HCT116 (cell line): ENCODE results near the gene ZNF423.

ENCODE experiments used
- CTCF ChIP-seq, 3 experiments: fragments of 200-600 bp in 1 of 3; sonication (generic) in 1 of 3; IDR thresholded peaks in 2 of 3; conservative IDR thresholded peaks in 1 of 3; 2 replicates each; pipeline ENCODE4 v1.5.1; 2012 to 2017; ENCODE audit warnings: low read depth in 2 of 3, low read length in 2 of 3, antibody characterized with exemption in 1 of 3, borderline replicate concordance in 1 of 3, control low read depth in 1 of 3, mild to moderate bottlenecking in 1 of 3, mixed read lengths in 1 of 3, mixed run types in 1 of 3, moderate library complexity in 1 of 3; ENCODE audit not compliant: insufficient read depth in 1 of 3
- EGR1 ChIP-seq: IDR thresholded peaks from 2 replicates; pipeline ENCODE4 v1.6.1; 2012; ENCODE audit warnings: low read depth
- EZH2 ChIP-seq: fragments of 200-600 bp; sonication (generic); IDR thresholded peaks from 2 replicates; pipeline ENCODE4 v1.6.1; 2017; ENCODE audit warnings: antibody characterized with exemption, mixed run types
- JUND ChIP-seq: IDR thresholded peaks from 2 replicates; pipeline ENCODE4 v1.6.1; 2012
- MAX ChIP-seq: IDR thresholded peaks from 2 replicates; pipeline ENCODE4 v1.6.1; 2012
- POLR2A ChIP-seq: IDR thresholded peaks from 2 replicates; pipeline ENCODE4 v1.7.0; 2011; ENCODE audit warnings: borderline replicate concordance; ENCODE audit not compliant: insufficient read depth, insufficient read length; ENCODE audit errors: extremely low read depth
- POLR2AphosphoS5 ChIP-seq: IDR thresholded peaks from 2 replicates; pipeline ENCODE4 v1.6.1; 2011; ENCODE audit warnings: mild to moderate bottlenecking, low read depth, low read length, moderate library complexity
- RAD21 ChIP-seq: IDR thresholded peaks from 2 replicates; pipeline ENCODE4 v1.6.1; 2012; ENCODE audit warnings: low read depth, mild to moderate bottlenecking
- REST ChIP-seq: IDR thresholded peaks from 2 replicates; pipeline ENCODE4 v1.6.1; 2012; ENCODE audit warnings: low read depth
- SP1 ChIP-seq: IDR thresholded peaks from 2 replicates; pipeline ENCODE4 v1.6.1; 2012; ENCODE audit warnings: low read depth
- SRF ChIP-seq: IDR thresholded peaks from 2 replicates; pipeline ENCODE4 v1.6.1; 2012; ENCODE audit warnings: low read depth
- YY1 ChIP-seq: IDR thresholded peaks from 2 replicates; pipeline ENCODE4 v1.6.1; 2011; ENCODE audit warnings: low read length, low read depth, moderate library complexity, mild to moderate bottlenecking; ENCODE audit not compliant: insufficient replicate concordance; ENCODE audit errors: extremely low read depth
- ZFX ChIP-seq: fragments of 450-650 bp; IDR thresholded peaks from 2 replicates; pipeline ENCODE4 v1.6.1; 2017
- ZNF274 ChIP-seq: fragments of 200-500 bp; sonication (Bioruptor generic); IDR thresholded peaks from 2 replicates; pipeline ENCODE4 v1.6.1; 2014; ENCODE audit warnings: mild to moderate bottlenecking, low read depth, low read length, inconsistent platforms

- TF ChIP-seq CTCF (IDR thresholded peaks at IDR 0.05 in 2 of 3, conservative IDR thresholded peaks at IDR 0.05 in 1 of 3; ENCODE audit: borderline replicate concordance in 1 of 3, insufficient read depth in 1 of 3, low read depth in 2 of 3, low read length in 2 of 3): no peak
- TF ChIP-seq POLR2A: no peak
- TF ChIP-seq REST: no peak
- no peak for TF ChIP-seq JUND
- no peak for TF ChIP-seq ZNF274
- no peak for TF ChIP-seq ZFX
- TF ChIP-seq POLR2AphosphoS5: no peak
- no peak for TF ChIP-seq MAX
- no peak for TF ChIP-seq SP1
- no peak for TF ChIP-seq SRF
- no peak for TF ChIP-seq EZH2
- no peak for TF ChIP-seq YY1
- no peak for TF ChIP-seq RAD21
- no peak for TF ChIP-seq EGR1
These were observed 366.1 kb downstream of the ZNF423 start for GRCh38 chr16:49489686-49490320.
